Measurements from ENCODE around the gene RALGDS.
"Not testable (repeated sequence)": the region's sequence is repeated elsewhere in the genome, so short reads cannot be mapped to it uniquely, and the experiment has no call there.

Gene RALGDS

DNA sequence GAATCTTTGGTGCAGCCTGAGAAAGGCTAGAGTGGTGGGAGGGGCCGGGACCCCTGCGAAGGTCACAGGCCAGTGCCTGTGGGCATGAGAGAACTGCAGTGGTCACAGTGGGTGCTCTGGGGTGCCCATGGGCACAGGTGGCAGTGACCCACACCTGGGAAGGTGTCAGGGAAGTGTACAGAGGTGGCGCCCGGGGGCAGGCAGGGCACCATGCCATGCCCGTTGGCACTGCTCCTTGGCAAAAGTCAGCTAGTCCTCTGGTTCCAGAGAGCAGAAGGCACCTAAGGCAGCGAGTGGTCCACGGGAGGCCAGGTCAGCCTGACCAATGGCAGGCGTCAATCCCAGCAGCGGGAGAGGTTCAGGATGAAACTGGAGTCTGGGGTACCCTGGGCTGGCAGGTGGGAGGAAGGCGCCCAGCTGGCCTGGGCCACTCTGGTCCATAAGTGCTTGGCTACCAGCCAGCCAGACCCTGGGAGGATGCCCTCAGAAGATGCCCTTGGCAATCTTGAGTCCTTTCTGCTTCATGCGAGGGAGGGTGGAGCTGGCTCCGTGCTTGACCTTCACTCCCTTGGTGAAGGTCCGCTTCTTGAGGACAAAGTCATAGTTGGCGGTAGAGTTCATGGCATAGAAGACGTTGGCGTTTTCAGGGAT lies 22.8 kb downstream of the RALGDS start:
- H3K27me3 ChIP-seq (ENCODE audit: control insufficient read depth, insufficient read depth, low read length, poor library complexity, severe bottlenecking): no peaks in the 10 kb centered on the region
- no peaks in the 10 kb centered on the region for H3K4me1 ChIP-seq (ENCODE audit: control insufficient read depth, insufficient read depth, low read length)
- 91% methylated on average over 16 of the region's 16 CpGs for WGBS, 2 experiments
- peaks cover 6% of the 10 kb centered on the region for H3K9me3 ChIP-seq (ENCODE audit: control insufficient read depth, low read length)
- no peak overlapping the region for H3K4me3 ChIP-seq (ENCODE audit: insufficient read depth, low read depth, low read length)
- H3K36me3 ChIP-seq (ENCODE audit: control insufficient read depth, insufficient read depth, low read length): peaks cover 55% of the 10 kb centered on the region
- no peak overlapping the region for H3K27ac ChIP-seq (ENCODE audit: insufficient read depth, low read depth, low read length, poor library complexity, severe bottlenecking)

DNA sequence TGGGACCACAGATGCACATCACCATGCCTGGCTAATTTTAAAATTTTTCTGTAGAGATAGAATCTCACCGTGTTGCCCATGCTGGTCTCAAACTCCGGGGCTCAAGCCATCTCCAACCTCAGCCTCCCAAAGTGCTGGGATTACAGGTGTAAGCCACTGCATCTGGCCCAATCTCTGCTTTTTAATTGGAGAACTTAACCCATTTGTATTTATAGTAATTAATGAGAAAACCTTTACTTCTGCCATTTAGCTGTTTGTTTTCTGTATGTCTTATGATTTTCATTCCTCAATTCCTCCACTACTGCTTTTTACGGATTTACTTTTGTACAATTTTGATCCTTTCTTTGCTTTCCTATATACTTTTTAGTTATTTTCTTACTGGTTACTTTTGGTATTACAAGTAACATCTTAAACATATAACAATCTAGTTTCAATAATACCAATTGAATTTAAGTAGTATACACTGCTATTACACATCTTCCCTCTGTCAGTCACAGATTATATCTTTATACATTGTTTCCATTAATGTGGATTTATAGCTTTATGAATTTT lies 26.1 kb downstream of the RALGDS start:
- Histone ChIP-seq H3K4me1 (ENCODE audit: control insufficient read depth, insufficient read depth, low read length) (no peaks in the 10 kb centered on the region), H3K27me3 (ENCODE audit: control insufficient read depth, insufficient read depth, low read length, poor library complexity, severe bottlenecking) (no peaks in the 10 kb centered on the region), H3K27ac (ENCODE audit: insufficient read depth, low read depth, low read length, poor library complexity, severe bottlenecking) (no peak overlapping the region), H3K9me3 (ENCODE audit: control insufficient read depth, low read length) (peaks cover 6% of the 10 kb centered on the region), H3K4me3 (ENCODE audit: insufficient read depth, low read depth, low read length) (no peak overlapping the region), H3K36me3 (ENCODE audit: control insufficient read depth, insufficient read depth, low read length) (peaks cover 32% of the 10 kb centered on the region)
- WGBS, 2 experiments: 96 to 97% methylated on average over 2 to 3 of the region's 3 CpGs

DNA sequence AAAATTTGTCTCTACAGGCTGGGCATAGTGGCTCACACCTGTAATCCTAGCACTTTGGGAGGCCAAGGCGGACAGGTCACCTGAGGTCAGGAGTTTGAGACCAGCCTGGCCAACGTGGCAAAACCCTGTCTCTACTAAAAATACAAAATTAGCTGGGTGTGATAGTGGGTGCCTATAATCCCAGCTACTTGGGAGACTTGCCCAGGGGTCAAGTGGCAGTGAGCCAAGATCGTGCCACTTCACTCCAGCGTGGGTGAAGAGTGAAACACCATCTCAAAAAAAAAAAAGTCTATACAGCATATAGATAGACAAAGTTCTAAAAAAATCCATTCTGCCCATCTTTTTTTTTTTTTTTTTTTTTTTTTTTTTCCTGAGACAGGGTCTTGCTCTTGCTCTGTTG lies 26.7 kb downstream of the RALGDS start:
- not testable (repeated sequence) for H3K9me3 ChIP-seq (ENCODE audit: control insufficient read depth, low read length); H3K27ac ChIP-seq (ENCODE audit: insufficient read depth, low read depth, low read length, poor library complexity, severe bottlenecking); H3K27me3 ChIP-seq (ENCODE audit: control insufficient read depth, insufficient read depth, low read length, poor library complexity, severe bottlenecking); H3K4me3 ChIP-seq (ENCODE audit: insufficient read depth, low read depth, low read length); H3K4me1 ChIP-seq (ENCODE audit: control insufficient read depth, insufficient read depth, low read length)
- peaks cover 28% of the 10 kb centered on the region for H3K36me3 ChIP-seq (ENCODE audit: control insufficient read depth, insufficient read depth, low read length)
- WGBS, 2 experiments: 90 to 97% methylated on average over 4 of the region's 4 CpGs

DNA sequence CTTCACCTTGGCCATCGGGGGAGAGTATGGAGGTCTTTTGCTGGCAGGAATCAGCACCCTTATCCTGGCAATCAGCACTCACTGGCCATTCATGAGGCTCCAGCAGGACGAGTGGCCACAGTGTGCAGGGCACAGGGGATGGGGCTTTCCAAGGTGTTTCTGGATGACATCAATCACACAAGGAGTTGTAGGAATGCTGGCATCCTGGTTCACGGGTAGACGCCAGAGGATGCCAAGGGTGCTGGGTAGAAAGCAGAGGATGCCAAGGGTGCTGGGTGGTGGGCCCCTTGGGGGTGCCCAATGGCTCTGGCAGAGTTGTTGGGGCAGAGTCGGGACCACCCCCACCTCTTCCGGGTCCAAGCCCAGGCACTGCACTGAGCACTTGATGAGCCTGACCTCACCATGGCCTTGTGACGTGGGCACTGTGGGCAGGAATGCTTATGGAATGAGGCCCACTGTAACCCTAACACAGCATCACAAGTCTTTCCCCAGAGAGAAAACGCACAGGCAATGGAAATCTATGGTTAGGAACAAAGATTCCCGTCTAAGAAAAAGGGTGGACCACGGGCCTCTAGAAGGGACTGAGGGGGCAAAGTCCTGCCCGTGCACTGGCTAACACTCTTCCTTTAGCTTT lies 30.2 kb downstream of the RALGDS start:
- Histone ChIP-seq H3K4me3 (ENCODE audit: insufficient read depth, low read depth, low read length) (no peak overlapping the region), H3K27ac (ENCODE audit: insufficient read depth, low read depth, low read length, poor library complexity, severe bottlenecking) (no peak overlapping the region), H3K4me1 (ENCODE audit: control insufficient read depth, insufficient read depth, low read length) (no peaks in the 10 kb centered on the region), H3K9me3 (ENCODE audit: control insufficient read depth, low read length) (peaks cover 2% of the 10 kb centered on the region), H3K36me3 (ENCODE audit: control insufficient read depth, insufficient read depth, low read length) (no peaks in the 10 kb centered on the region), H3K27me3 (ENCODE audit: control insufficient read depth, insufficient read depth, low read length, poor library complexity, severe bottlenecking) (no peaks in the 10 kb centered on the region)
- 91 to 93% methylated on average over 11 of the region's 11 CpGs for WGBS, 2 experiments

DNA sequence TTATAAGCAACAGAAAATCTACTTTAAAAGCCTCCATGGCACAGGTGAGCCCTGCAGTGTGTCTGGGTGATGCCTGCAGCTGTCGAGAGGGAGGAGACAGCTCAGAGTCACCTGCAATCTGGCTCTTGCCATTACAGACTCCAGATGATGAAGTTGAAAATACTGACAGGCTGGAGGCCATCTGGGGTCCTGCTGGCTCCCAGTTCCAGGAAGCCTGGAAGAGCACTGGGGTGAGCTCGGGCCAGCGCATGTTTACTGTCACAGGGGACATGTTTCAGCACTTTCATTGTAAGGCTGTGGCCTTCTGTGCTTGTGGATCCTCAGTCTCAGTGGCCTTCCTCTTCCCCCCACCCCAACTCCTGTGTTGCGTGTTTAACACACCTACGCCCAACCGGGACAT lies 30.9 kb downstream of the RALGDS start:
- H3K9me3 ChIP-seq (ENCODE audit: control insufficient read depth, low read length): no peaks in the 10 kb centered on the region
- no peaks in the 10 kb centered on the region for H3K4me1 ChIP-seq (ENCODE audit: control insufficient read depth, insufficient read depth, low read length)
- H3K27me3 ChIP-seq (ENCODE audit: control insufficient read depth, insufficient read depth, low read length, poor library complexity, severe bottlenecking): no peaks in the 10 kb centered on the region
- H3K4me3 ChIP-seq (ENCODE audit: insufficient read depth, low read depth, low read length): no peak overlapping the region
- no peaks in the 10 kb centered on the region for H3K36me3 ChIP-seq (ENCODE audit: control insufficient read depth, insufficient read depth, low read length)
- WGBS, 2 experiments: 73 to 77% methylated on average over 5 of the region's 6 CpGs
- no peak overlapping the region for H3K27ac ChIP-seq (ENCODE audit: insufficient read depth, low read depth, low read length, poor library complexity, severe bottlenecking)

DNA sequence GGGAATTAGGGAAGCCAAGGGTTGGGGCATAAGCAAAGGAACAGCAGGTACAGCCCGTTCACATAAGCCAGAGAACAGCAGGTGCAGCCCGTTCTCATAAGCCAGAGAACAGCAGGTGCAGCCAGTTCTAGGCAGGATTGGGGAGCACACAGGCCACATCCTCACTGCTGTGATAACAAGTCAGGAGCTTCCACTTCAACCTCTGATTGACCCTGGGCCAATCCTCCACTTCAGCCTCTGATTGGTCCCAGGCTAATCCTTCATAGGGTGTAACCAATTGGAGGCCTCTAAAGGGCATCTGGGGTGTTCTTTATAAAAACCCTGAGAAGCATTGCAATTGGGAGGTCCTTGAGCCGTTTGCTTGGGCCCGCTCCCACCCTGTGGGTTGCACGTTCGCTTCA lies 31.8 kb downstream of the RALGDS start:
- Histone ChIP-seq H3K27ac (ENCODE audit: insufficient read depth, low read depth, low read length, poor library complexity, severe bottlenecking) (no peak overlapping the region), H3K4me3 (ENCODE audit: insufficient read depth, low read depth, low read length) (no peak overlapping the region), H3K4me1 (ENCODE audit: control insufficient read depth, insufficient read depth, low read length) (no peaks in the 10 kb centered on the region), H3K36me3 (ENCODE audit: control insufficient read depth, insufficient read depth, low read length) (no peaks in the 10 kb centered on the region), H3K9me3 (ENCODE audit: control insufficient read depth, low read length) (no peaks in the 10 kb centered on the region), H3K27me3 (ENCODE audit: control insufficient read depth, insufficient read depth, low read length, poor library complexity, severe bottlenecking) (no peaks in the 10 kb centered on the region)
- 82 to 95% methylated on average over 6 of the region's 6 CpGs for WGBS, 2 experiments

DNA sequence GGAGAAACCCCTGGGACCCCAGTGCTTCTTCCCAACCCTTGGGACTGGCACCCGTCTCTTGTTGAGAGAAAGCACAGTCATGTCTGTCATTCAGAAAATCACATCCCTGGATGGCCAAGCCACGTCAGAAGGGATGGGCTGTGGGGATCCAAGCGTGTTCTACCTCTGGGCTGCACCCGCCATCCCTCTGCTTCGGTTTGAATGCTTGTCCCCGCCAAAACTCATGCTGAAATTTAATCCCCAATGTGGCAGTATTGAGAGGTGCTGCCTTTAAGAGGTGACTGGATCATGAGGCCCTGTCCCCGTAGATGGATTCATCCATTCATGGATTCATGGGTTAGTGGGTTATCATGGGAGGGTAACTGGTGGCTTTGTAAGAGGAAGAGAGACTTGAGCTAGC lies 32.3 kb downstream of the RALGDS start:
- Histone ChIP-seq H3K9me3 (ENCODE audit: control insufficient read depth, low read length) (no peaks in the 10 kb centered on the region), H3K27me3 (ENCODE audit: control insufficient read depth, insufficient read depth, low read length, poor library complexity, severe bottlenecking) (no peaks in the 10 kb centered on the region), H3K36me3 (ENCODE audit: control insufficient read depth, insufficient read depth, low read length) (no peaks in the 10 kb centered on the region), H3K4me3 (ENCODE audit: insufficient read depth, low read depth, low read length) (no peak overlapping the region), H3K27ac (ENCODE audit: insufficient read depth, low read depth, low read length, poor library complexity, severe bottlenecking) (no peak overlapping the region), H3K4me1 (ENCODE audit: control insufficient read depth, insufficient read depth, low read length) (no peaks in the 10 kb centered on the region)
- 94 to 96% methylated on average over 7 of the region's 7 CpGs for WGBS, 2 experiments

DNA sequence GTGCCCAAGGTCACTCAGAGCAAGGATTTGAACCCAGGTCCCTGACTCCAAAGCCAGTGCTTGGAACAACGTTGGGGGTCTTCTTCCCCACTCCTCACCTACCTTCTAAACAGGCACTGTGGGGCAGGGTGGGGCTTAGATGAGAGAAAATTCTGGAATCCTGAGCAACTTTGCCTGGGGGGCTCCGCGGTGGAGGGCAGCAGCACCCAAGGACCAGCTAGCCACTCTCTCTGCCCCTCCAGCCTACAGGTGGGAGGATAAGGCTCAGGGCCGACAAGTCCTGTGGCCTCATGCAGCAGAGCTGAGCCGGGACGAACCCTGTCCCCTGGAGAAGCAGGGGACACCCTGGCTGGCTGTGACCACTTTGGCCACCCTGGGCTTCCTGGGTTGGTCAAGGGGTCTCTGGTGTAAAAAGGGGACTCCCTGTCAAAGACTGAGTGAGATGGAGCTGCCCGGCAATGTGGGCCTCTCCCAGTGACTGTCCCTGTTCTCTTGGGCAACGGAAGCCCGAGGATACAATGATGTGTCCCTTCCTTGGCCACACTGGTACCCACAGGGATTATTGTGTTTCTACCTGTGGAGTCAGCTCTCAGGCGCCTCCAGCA lies 32.8 kb downstream of the RALGDS start:
- H3K27ac ChIP-seq (ENCODE audit: insufficient read depth, low read depth, low read length, poor library complexity, severe bottlenecking): no peak overlapping the region
- H3K27me3 ChIP-seq (ENCODE audit: control insufficient read depth, insufficient read depth, low read length, poor library complexity, severe bottlenecking): no peaks in the 10 kb centered on the region
- 95 to 96% methylated on average over 10 of the region's 10 CpGs for WGBS, 2 experiments
- no peak overlapping the region for H3K4me3 ChIP-seq (ENCODE audit: insufficient read depth, low read depth, low read length)
- H3K9me3 ChIP-seq (ENCODE audit: control insufficient read depth, low read length): no peaks in the 10 kb centered on the region
- no peaks in the 10 kb centered on the region for H3K36me3 ChIP-seq (ENCODE audit: control insufficient read depth, insufficient read depth, low read length)
- no peaks in the 10 kb centered on the region for H3K4me1 ChIP-seq (ENCODE audit: control insufficient read depth, insufficient read depth, low read length)

DNA sequence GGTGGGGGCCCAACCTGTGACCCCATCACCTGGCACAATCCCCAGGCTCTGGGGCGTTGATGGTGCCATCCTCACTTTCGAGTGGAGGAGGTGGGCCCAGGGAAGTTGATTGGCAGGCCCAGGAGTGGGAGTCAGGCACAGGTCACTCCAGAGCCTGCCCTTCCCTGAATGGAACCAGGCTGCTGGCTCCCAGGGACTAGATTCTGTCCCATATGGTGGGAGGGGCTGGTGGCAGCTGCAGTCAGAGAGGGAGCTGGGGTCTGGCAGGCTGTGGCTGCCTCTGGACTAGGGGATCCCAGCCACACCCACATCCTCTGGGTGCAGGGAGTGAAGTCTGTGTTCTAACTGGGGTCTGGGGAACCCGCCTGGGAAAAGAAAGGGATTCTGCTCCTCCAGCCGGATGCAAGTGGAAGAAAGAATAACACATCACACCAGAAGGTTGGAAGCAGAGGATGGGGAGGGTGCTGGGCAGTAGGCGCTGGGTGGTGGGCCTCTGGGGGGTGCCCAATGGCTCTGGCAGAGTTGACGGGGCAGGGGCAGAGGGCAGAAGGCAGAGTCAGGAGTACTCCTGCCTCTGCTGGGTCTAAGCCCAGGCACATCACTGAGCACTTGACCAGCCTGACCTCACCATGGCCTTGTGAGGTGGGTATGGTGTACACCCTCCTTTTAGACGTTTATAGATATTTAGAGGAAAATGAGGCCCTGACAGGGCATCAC lies 33.5 kb downstream of the RALGDS start:
- no peak overlapping the region for H3K4me3 ChIP-seq (ENCODE audit: insufficient read depth, low read depth, low read length)
- H3K4me1 ChIP-seq (ENCODE audit: control insufficient read depth, insufficient read depth, low read length): no peaks in the 10 kb centered on the region
- H3K36me3 ChIP-seq (ENCODE audit: control insufficient read depth, insufficient read depth, low read length): no peaks in the 10 kb centered on the region
- H3K27ac ChIP-seq (ENCODE audit: insufficient read depth, low read depth, low read length, poor library complexity, severe bottlenecking): no peak overlapping the region
- no peaks in the 10 kb centered on the region for H3K27me3 ChIP-seq (ENCODE audit: control insufficient read depth, insufficient read depth, low read length, poor library complexity, severe bottlenecking)
- H3K9me3 ChIP-seq (ENCODE audit: control insufficient read depth, low read length): no peaks in the 10 kb centered on the region
- 88 to 92% methylated on average over 7 of the region's 7 CpGs for WGBS, 2 experiments

DNA sequence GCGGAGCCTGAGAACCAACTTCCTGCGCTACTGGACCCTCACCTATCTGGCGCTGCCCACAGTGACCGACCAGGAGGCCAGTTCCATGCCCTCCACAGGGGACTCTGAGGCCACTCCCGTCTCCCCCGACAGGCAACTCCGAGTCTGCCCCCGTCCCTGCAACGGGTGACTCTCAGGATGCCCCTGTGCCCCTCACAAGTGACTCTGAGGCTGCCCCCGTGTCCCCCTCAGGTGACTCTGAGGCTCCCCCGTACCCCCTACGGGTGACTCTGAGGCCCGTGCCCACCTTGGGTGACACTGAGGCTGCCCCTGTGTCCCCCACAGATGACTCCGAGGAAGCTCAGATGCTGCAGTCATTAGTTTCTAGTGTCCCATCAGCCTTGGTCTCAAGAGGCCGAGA lies 34.1 kb downstream of the RALGDS start:
- Histone ChIP-seq H3K27ac (ENCODE audit: insufficient read depth, low read depth, low read length, poor library complexity, severe bottlenecking) (no peak overlapping the region), H3K9me3 (ENCODE audit: control insufficient read depth, low read length) (no peaks in the 10 kb centered on the region), H3K4me3 (ENCODE audit: insufficient read depth, low read depth, low read length) (no peak overlapping the region), H3K36me3 (ENCODE audit: control insufficient read depth, insufficient read depth, low read length) (no peaks in the 10 kb centered on the region), H3K27me3 (ENCODE audit: control insufficient read depth, insufficient read depth, low read length, poor library complexity, severe bottlenecking) (no peaks in the 10 kb centered on the region), H3K4me1 (ENCODE audit: control insufficient read depth, insufficient read depth, low read length) (no peaks in the 10 kb centered on the region)
- WGBS, 2 experiments: 84 to 85% methylated on average over 15 of the region's 15 CpGs

Measured in ectodermal cell (in vitro differentiated cells).